Measurements from ENCODE around the gene COPE.
A peak's percentile ranks its signal among the peaks of the same experiment; 100 is the strongest.
"Not testable (repeated sequence)": the region's sequence is repeated elsewhere in the genome, so short reads cannot be mapped to it uniquely, and the experiment has no call there.

The COPE gene

DNA sequence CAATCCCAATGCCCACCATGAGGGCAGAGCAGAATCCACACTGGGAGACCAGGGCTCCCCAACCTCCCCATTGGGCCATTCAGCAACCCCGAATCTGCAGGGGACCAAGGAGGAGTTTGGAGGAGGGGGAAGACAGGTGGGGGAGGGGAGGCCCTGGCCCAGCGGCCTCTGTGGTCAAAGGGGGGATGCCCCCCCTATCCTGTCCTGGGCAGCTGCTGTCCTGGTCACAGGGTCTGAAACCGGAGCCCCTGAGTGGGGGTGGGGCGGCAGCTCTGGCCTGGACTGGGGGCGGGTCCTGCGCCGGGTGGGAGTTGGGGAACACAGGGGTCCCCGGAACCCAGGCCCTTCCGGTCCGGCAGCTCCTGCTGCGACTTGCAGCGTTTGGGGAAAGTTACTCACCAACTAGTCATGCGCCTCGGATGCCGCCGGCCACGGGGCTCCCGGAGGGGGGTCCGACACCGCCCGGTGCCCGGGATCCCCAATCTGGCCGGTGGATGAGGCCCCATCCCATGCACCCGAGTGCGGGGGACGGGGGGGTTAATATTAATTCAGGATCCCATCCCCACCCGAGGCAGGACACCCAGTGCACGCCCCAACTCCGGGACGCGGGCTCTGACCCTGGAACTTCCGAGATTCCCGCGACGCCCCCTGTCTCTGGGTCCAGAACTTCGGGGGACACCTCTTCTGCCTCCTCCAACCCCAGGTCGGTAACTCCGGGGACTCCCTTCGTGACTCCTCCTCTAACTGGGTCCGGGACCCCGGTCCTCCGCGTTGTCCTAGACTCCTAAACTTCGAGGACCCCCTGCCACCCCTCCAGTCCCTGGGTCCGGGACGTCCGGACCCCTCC lies 21.0 kb upstream of the COPE start:
- DNase-seq: peak; percentile 31

DNA sequence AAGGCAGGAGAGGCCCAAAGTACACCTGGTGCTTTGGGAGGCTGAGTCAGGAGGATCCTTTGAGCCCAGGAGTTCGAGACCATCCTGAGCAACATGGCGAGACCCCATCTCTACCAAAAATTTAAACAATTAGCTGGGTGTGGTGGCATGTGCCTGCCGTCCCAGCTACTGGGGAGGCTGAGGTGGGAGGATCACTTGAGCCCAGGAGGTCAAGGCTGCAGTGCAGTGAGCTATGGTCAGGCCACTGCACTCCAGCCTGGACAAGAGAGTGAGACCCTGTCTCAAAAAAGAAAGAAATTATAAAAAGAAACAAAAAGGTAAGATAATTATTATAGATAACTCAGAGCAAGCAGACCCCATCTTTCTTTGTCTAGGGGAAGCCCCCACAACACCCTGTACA lies 20.0 kb upstream of the COPE start:
- no peak for DNase-seq

DNA sequence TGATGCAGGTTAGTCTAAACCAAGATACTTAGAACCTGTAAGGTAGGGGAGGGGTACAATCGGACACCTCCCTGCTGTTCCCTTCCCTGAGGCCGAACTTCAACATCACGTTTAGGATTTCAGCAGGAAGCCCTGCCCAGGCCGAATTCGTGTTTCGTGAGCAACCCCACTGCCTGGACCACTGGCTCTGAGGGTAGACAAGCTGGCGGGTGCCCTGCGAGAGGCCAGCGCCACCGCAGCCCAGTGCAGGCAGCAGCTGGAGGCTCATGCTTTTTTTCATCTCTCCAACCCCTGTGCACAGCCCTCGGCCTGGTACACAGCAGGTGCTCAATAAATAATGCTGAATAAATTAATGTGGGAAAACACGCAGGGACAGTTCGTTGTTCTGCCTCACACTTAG lies 14.1 kb upstream of the COPE start:
- no peak for DNase-seq

DNA sequence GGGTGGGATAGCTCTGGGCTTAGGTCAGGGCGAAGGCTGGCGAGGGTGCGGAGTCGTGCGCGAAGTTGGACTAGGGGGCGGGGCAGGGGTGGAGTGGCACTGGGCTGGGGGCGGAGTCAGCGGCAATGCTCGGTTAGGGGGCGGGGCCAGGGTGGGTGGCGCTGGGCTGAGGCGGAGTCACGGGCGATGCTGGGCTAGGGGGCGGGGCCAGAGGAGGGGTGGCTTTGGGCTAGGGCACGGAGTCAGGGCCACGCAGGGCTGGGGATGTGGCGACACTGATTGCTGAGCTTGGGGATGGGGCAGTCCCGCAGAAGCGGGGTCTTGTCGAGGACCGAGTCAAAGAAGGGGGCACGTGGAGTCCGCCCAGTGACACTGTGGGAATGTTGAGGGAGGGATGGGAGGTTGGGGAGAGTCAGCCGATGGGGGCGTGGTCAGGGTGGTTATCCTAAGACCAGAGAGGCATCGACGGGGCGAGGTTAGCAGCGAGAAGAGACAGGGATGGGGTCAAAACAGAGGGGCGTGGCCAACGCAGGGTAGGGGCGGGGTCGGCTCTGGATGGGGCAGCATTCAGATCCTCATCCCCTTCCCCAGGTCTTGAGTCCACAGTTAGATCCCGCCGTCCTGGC lies 13.1 kb upstream of the COPE start:
- peak; percentile 84 for DNase-seq

DNA sequence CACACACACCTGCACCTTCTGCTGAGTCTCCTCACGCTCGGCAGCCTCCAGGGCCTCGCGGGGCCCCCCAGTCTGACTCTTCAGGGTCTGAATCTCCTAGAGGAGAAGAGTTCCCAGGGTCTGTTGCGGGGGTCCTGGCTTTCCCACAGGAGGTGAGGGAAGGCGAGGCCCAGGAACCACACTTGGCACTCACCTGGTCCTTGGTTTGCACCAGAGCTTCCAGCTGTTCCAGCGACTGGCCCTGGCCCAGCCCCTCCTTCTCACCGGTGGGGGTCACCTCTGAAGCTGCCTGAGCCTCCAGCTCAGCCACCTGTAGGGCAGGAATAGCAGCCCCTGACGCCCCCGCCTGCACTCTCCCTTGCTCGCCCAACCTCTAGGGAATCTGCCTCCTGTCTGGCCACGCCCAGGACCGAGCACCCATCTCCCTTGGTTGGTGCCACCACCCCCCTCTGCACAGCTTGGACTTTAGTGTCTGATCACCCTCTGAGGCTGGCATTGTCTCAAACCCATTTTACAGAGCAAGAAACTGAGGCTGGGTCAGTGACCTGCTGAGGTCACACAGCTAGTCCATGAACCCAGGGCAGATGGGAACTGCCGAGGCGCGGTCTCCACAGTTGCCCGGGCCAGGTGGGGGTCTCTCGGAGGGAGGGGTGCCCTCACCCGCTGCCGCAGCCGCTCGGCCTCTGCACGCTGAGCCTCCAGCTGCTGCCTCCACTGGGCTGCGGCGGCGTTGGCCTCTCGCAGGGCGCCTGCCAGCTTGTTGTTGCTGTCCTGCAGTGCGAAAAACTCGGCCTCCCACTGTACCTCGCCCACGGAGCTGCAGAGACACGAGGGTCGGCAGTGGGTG lies 12.4 kb upstream of the COPE start:
- DNase-seq: no peak

DNA sequence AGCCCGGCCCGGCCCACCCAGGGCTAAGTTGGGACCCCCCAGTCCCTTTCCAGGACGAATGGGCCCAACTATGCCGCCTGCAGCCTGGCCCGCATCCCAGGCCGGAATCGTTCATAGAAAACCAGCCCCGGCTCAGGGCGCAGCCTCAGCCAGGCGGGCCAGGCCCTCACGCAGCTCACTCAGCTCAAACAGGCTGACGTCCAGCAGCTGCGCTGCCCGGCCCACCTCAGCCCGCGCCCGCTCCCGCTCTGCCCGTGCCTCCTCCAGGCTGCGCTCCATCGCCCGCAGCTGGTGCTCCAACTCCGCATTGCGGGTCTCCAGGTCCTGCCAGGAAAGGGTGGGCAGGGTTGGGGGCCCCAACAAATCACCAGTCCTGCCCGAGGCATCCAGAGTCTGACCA lies 10.1 kb upstream of the COPE start:
- DNase-seq: no peak

DNA sequence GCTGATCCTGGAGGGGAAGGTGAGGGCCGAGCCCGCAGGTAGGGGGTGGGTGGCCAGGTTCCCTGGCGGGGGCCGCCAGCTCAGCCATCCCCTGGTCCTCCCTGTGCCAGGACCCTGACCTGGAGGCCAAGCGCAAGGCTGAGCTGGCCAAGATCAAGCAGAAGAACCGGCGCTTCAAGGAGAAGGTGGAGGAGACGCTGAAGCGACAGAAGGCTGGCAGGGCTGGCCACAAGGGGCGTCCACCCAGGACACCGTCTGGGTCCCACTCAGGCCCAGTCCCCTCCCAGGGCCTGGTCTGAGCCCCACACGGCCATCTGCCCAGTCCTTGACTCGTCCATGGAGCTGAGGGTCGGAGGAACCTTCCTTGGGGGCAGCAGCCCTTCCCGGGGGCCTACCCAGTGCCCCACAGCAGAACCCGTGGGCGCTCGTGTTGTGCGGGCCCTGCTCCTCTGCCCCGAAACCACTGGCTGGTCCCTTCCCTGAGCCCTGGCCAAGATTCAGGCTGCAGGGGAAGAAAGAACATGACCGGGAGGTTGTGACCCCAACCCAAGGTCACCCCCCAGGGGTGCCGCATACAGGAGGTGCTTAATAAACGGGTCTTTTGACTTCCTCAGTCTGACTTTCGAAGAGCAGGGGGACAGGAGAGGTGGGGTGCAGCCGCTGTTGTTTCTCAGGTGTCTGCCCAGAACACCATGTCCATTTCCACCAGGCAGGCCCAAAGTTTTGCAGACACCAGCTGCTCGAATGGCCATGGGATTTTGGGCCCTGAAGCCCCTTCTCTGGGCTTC lies 9.0 kb upstream of the COPE start:
- no peak for DNase-seq

DNA sequence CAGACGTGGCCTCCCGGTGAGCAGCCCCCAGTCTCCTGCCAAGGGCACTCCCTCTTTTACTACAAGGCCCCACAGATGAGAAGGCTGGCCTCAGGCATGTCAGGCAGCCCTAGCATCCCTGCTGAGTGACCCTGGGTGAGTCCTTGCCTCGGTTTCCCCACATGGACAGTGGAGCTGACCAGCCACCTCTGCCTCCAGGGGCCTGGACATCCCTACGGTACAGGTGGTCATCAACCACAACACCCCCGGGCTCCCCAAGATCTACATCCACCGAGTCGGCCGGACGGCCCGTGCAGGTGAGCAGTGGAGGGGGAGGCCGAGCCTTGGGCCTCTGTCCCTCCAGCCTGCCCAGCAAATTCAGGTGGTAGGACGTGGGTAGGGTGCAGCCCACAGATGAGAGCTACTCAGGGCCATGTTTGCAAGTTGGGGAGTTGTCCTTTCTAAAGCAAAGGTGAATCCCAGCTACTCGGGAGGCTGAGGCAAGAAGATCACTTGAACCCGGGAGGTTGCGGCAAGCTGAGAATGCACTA lies 5.6 kb upstream of the COPE start:
- no peak for DNase-seq

DNA sequence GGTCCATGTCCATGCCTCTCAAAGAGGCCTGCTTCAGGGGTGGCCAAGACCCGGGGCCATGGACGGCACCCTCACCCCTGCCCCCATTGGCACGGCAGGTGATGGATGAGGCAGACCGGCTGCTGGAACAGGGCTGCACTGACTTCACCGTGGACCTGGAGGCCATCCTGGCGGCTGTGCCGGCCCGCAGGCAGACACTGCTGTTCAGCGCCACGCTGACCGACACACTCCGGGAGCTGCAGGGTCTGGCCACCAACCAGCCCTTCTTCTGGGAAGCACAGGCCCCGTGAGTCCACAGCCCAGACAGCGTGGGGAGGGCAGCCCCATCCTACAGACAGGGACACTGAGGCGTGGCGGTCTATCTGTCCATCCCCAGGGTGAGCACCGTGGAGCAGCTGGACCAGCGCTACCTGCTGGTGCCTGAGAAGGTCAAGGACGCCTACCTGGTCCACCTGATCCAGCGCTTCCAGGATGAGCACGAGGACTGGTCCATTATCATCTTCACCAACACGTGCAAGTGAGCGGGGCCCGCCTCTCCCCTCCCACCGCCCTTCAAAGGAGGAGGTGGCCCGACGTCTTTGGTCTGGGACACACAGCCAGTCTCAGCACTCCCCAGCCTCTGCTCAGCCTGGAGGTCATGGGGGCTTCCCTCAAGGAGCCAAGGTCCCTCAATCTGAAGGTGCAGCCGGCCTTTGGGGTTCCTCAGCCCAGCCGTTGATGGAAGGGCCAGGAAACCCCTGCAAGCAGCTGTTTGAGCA lies 3.2 kb upstream of the COPE start:
- no peak for DNase-seq

DNA sequence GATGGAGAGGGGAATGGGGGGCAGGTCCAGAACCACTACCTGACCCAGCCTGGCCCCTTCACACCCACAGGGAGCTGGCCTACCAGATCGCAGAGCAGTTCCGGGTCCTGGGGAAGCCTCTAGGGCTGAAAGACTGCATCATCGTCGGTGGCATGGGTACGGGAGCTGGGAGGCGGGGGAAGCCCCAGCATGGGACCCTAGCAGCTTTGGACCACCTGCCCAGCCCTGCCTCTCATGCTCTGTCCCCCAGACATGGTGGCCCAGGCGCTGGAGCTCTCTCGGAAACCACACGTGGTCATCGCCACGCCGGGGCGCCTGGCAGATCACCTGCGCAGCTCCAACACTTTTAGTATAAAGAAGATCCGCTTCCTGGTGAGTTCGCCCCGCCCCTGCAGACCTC lies 2.4 kb upstream of the COPE start:
- no peak for DNase-seq

DNA sequence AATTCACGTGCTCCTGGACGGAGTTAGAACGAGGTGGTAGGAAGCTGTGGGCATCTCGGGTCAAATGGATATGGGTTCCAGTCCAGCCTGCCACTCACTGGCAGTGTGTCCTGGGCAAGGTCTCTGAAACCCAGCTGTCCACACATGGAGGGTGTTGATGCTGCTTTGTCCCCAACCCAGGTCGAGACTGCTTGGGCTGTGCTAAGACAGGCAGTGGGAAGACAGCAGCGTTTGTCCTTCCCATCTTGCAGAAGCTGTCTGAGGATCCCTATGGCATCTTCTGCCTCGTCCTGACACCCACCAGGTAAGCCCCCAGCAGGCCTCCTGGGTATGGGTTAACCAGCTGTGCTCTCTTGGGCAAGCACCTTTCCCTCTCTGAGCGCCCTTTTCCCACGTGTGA lies 1.2 kb upstream of the COPE start:
- no peak for DNase-seq

DNA sequence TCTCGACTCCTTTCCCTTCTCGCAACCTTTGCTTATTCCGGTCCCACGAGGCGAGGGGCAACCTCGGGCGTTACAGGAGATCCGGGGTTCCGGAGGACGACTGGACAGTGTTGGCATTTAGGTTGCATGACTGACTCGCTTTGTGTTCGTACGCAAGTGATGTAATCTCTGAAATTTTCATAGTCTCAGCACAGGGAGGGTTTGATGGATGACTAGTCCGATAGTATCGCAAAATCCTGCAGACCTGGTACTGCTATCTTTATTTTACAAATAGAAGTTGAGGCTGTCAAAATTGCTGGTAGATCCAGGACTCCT lies 670 bp upstream of the COPE start:
- DNase-seq: no peak

DNA sequence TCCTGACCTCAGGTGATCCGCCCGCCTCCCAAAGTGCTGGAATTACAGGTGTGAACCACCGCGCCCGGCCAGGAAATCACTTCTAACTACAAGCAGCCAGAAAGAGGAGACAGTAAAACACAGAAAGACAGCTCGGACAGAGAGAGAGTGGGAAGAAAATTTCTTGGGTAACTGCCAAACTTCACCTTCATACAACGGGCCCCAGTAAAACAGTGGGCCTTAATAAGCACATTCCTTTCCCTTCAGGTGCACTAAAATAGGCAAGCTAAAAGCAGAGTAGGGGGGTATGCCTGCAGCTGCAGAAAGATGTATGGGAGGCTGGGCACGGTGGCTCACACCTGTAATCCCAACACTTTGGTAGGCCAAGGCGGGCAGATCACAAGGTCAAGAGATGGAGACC lies 1.6 kb downstream of the COPE start:
- DNase-seq: not testable (repeated sequence)

DNA sequence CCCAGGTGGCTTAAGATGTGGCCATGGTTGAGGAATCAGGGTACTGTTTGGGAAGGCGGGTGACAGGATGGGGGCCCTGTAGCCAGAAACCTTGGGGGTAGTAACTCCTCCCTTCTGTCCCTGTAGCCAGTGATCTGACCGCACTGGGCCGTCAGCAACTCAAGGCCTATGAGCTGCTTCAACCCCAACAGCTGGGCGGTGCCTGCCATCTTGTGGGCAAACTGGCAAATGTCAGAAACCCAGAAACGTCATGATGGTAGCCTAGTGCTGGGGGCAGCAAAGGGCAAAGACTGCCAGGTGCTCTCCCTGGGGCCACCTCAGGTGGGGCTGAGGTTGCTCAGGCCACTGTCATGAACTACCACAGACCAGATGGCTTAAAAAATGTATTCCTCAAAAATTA lies 3.5 kb downstream of the COPE start:
- peak; percentile 43 for DNase-seq

DNA sequence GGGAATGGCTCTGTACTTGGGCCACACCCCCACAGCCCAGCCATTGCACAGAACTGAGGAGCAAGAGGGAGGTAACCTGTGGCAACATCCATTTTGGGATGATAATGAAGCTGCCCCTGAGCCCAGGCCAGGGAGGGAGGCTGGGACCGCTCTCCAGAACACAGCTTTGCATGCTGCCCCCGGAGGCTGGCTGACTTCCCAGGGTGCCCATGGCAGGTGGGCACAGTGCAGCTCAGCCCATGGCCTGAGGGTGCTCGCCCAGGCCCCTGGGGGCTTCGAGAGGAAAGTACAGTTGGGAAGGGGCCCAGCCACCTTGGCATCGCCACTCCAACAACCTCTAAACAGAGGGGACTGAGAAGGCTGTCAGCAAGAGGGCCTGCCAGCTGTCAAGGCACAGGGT lies 5.7 kb downstream of the COPE start:
- DNase-seq: no peak

DNA sequence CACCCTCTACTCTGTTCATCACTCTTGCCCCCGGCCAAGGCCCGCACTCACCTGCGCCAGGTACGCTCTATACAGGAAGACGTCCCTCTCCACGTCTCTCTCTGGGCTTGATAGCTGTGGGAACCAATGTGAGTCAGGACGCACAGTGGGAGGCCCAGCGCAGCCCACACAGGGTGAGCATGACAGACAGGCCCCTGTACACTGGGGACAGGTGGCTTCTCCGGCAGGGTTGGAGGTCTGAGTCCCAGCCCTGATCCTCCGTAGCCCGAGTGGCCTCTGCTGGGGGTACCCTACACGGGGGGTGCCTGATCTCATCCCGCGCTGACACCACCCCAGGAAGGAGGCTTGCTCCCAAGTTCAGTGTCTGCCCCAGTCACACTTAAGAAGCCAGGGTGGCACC lies 6.3 kb downstream of the COPE start:
- DNase-seq: no peak

DNA sequence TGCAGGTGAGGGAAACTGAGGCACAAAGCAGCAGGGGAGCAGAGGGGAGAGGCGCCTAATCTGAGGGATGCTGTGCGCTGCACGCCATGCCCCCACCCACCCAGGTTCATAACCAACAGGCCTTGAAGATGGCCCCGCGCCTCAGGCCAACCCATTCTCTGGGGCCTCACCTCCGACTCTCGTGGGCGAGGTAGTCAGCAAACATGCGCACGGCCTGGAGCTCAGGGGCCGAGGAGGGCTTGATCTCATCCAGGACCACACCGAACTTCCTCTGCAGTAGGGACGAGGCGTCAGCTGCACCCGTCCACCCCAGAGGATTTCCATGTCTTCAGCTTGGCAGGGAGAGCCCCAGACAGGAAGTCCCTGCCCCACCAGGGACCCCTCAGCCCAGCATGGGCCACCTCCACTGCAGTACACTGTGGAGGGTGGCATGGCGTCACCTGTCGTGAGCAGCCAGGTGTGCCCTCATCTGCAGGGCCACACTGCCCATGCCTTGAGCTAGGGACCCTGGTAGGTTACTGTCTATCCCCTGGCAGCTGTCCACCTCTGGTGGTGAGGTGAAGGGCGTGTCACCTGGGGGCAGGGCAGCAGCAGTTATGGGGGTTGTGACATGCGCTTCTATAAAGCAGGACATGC lies 8.3 kb downstream of the COPE start:
- no peak for DNase-seq

DNA sequence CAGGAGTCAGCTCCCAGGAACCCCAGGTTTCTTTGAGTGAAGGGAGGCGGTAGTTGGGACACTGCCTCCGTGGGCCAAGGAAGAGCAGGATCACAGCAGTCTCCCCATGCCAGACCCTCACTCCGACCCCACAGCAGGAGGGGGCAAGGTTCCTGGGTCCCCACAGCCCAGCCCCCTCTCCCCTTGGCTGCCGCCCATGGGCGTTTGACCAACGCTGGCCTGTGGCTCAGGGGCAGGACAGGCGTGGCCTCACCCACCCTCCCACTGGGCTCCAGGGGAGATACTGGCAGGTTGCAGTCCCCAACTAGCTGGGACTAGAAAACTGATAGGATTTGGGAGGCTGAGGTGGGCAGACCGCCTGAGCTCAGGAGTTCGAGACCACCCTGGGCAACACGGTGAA lies 9.2 kb downstream of the COPE start:
- DNase-seq: no peak

DNA sequence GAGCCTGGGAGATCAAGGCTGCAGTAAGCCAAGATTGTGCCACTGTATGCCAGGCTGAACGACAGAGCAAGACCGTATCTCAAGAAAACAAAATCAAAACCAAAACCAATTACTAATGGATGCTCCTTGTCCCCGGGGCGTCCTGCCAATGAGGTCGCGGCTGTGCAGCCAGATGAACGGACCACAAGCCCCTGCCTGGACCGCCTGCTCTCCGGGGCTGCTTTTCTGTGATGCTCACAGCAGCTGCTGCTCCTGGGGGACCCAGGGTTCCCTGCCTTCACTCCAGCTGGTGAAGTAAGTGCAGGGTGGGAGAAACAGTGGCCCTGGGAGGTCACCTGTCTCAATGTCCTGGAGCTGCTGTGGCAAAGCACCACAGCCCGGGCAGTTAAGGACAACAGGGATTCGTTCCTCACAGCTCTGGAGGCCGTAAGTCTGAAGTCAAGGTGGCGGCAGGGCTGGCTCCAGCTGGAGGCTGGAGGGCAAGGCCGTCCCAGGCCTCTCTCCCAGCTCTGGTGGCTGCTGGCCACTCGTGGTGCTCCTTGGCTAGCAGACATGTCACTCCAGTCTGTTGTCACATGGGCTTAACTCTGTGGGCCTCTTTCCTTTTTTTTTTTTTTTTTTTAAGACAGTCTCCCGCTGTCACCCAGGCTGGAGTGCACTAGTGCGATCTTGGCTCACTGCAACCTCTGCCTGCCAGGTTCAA lies 10.1 kb downstream of the COPE start:
- no peak for DNase-seq

DNA sequence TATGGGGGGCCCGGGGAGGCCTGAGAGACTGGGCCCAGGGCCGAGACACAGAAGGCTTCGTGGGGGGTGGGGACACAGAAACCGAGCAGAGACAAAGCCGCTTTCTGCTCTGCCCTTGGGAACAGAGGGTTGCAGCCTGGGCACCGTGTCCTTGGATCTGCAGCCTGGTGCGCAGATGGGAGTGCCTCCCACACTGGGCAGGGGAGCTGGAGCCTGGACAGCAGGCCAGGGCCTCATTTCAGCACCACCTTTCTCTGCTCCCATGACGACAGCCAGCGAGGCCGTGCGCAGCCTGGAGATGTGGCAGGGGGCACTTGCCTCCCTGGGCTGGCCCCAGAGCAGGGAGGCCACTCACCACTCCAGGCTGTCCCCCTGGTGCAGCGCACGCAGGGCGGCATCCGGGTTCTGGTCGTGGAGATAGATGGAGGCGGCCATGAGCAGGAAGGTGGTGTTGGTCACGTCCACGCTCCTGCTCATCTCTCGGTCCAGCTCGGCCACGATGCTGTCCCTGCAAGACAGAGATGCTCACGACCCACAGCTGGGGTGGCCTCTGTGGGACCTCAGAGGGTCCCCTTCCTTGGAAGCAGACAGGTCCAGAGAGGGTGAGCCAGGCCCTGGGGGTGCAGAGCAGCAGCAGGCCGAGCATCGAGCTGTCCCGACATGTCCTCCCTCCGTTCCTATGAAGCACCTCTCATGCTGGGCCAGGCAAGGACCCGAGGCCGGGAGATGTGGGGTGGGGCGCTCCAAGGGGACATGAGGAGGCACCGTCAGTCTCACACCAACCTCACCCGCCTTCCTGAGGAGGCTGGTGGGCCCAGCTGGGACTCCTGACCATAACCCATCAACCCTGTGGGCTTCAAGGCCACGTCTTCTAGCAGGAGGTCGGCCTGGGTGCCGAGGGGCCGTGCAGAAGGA lies 12.3 kb downstream of the COPE start:
- DNase-seq: no peak

Data from activated T-cell treated with anti-CD3 and anti-CD28 coated beads, Interleukin-2, amount 50 U/mL, for 1 hour (primary cell).